ENCODE results near the gene COL2A1.

COL2A1 gene

GRCh38 chr12:48004053-48004941, at the start of gene COL2A1:
Gene COL2A1 (minus strand): TSS chr12:48004476. CDS start chr12:48004321, 155 bp downstream.
- no peak within 1 kb of the TSS for H3K4me3 ChIP-seq (ENCODE audit: low read length)

GRCh38 chr12:48053883-48054282, 49.6 kb upstream of the COL2A1 start:
- no peak overlapping the region for H3K4me3 ChIP-seq (ENCODE audit: low read length)
- no peak for TF ChIP-seq ZNF274 (IDR thresholded peaks at IDR 0.05; ENCODE audit: low read depth, low read length)

More at GRCh38 chr12:48004053-48004941, at the start of gene COL2A1:
- no peak for TF ChIP-seq ZNF274 (IDR thresholded peaks at IDR 0.05; ENCODE audit: low read depth, low read length)

- H3K4me3 ChIP-seq (ENCODE audit: low read length), result no peak overlapping the region
- TF ChIP-seq ZNF274 (IDR thresholded peaks at IDR 0.05; ENCODE audit: low read depth, low read length), result no peak
Measured at GRCh38 chr12:48053122-48053521, 48.8 kb upstream of the COL2A1 start.

DNA sequence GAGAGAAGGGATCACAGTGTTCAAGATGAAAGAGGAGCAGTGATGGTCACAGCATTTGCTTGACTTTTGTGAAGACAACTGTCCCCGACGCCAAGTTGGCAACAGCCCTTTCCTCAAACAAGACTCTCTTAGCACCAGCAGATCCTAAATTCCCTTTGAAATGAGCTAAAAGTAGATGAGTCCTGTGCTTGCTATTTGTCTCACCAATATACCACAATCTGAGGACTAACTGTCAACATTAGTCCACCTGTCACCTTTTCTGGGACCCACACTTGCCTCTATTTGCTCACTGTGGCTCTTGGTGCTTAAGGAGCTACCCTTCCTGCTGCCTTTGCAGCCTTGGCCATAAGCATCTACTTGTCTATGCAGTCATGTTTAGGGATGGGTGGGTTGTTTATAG, 47.4 kb upstream of the COL2A1 start:
- no peak for TF ChIP-seq ZNF274 (IDR thresholded peaks at IDR 0.05; ENCODE audit: low read depth, low read length)
- no peak overlapping the region for H3K4me3 ChIP-seq (ENCODE audit: low read length)

GRCh38 chr12:48050174-48050573, 45.9 kb upstream of the COL2A1 start:
- no peak overlapping the region for H3K4me3 ChIP-seq (ENCODE audit: low read length)
- no peak for TF ChIP-seq ZNF274 (IDR thresholded peaks at IDR 0.05; ENCODE audit: low read depth, low read length)

DNA sequence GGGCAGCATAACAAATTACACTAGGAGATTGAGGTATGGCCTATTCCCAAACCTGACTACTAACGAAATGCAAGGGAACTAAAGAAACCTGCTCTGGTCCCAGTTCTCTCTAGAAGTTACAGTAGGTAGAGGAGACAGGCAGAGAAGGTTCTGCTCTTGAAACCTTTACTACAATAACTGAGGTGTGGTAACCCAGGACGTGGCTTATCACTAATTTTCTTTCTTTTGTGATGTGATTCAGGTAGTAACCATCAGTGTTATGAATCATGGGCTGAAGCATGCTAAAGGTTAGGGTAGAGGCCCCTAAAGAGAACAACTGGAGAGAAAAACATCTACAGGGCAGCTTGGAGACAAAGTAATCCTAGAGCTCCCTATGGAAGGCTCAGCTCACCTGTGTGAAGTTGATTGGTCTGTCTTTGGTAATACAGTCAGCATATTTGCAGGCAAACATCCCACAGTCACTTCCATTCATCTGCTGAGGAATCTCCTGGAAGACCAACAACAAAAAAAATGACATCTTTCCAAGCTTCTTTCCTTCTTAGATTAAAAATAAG, 41.8 kb upstream of the COL2A1 start:
- H3K4me3 ChIP-seq (ENCODE audit: low read length), result no peak overlapping the region
- no peak for TF ChIP-seq ZNF274 (IDR thresholded peaks at IDR 0.05; ENCODE audit: low read depth, low read length)

DNA sequence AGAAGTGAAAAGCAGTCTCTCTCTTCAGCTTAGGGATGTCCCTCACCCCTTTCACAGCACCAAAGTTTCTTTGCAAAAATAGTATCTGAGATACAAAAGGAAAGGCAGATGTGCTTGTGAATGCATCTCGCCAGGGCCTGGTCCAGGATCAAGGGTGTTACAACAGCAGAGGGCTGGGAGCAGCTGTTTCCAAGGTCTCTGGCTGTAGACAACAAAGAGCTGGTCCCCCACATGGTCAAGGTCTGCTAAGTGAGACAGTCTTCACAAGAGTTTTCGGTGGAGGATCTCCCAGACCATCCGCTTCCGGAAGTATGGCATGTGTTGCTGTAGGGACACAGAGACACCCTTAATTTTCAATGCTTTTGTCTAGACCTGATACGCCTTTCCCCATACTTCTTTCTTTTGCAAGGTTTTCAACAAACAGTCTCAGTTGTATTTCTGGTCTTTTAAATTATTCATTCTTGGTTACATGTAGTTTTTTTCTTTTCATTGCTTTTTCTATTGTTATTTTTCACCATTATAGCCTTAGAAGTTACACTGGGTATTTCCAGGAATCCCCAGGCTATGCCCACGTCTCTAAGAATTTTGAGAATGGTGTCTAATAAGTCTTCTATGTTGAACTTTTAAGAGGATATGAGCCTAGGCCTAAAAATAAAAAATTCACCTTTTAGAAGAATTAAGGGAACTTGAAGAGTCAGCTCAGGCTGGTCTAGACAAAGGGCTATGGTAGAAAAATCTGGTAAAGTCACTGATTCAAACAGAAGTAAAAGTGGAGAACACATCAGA, 41.0 kb upstream of the COL2A1 start:
- no peak overlapping the region for H3K4me3 ChIP-seq (ENCODE audit: low read length)
- TF ChIP-seq ZNF274 (IDR thresholded peaks at IDR 0.05; ENCODE audit: low read depth, low read length), result no peak

DNA sequence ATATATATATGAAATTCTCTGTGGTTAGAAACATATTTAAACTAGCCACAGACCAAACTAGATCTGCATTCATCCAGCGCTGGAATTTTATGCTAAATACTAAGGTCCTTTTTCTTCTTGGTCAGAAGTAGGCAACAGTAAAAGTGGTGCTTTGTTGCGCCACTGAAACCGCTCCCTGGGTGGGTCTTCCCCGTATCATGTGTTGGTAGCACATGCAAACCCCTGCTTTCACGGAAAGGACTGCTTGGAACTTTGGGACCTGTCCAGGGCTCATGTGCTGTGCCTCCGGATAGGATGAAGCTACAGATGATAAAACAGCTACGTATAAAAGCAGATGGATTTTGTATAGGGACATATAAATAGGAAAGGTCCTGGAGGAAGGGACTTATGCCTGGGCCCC, 40.1 kb upstream of the COL2A1 start:
- H3K4me3 ChIP-seq (ENCODE audit: low read length), result no peak overlapping the region
- no peak for TF ChIP-seq ZNF274 (IDR thresholded peaks at IDR 0.05; ENCODE audit: low read depth, low read length)

- no peak overlapping the region for H3K4me3 ChIP-seq (ENCODE audit: low read length)
- no peak for TF ChIP-seq ZNF274 (IDR thresholded peaks at IDR 0.05; ENCODE audit: low read depth, low read length)
Measured at GRCh38 chr12:48043771-48044170, 39.5 kb upstream of the COL2A1 start.

- no peak for TF ChIP-seq ZNF274 (IDR thresholded peaks at IDR 0.05; ENCODE audit: low read depth, low read length)
Measured at GRCh38 chr12:48041591-48042423, 37.5 kb upstream of the COL2A1 start.

DNA sequence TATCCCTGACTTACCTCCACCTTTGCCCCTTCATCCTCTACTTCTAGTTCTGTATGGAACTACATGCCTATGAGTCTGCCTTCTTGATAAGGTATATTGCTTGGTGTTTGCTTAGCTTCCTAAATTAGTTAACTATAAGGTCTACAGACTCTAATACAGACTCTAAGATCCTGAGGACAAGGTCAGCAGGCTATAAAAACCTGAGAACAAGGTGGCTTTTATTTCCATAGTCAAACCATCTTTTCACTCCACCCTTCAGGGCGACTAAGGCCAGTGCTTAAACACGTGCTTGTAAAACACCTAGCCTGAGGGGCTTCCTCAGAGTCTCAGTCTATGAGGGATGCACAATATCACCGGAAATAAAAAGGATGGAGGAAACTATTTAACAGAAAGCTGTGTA, 36.1 kb upstream of the COL2A1 start:
- TF ChIP-seq ZNF274 (IDR thresholded peaks at IDR 0.05; ENCODE audit: low read depth, low read length), result no peak
- H3K4me3 ChIP-seq (ENCODE audit: low read length), result no peak overlapping the region

More at GRCh38 chr12:48041591-48042423, 37.5 kb upstream of the COL2A1 start:
- no peak overlapping the region for H3K4me3 ChIP-seq (ENCODE audit: low read length)

DNA sequence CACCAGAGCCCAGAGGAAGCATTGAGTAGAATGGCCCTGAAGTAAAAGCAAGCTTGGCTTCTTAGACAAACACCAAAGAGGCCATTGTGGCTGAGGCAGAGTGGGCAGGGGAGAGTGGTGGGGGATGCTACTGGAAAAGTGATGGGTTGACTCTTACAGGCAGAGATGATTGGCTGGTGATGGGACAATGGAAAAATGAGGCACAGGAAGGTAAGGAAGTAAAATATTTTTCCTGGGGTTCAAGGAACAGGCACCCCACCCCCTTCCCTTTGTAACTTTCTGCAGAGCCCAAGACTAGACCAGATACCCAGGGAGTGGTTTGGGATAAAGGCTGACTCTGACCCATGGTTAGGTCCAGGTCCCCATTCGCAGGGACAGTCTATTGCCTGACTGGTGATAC, 34.9 kb upstream of the COL2A1 start:
- H3K4me3 ChIP-seq (ENCODE audit: low read length), result no peak overlapping the region
- no peak for TF ChIP-seq ZNF274 (IDR thresholded peaks at IDR 0.05; ENCODE audit: low read depth, low read length)

- H3K4me3 ChIP-seq (ENCODE audit: low read length), result no peak overlapping the region
- no peak for TF ChIP-seq ZNF274 (IDR thresholded peaks at IDR 0.05; ENCODE audit: low read depth, low read length)
Measured at GRCh38 chr12:48038085-48038484, 33.8 kb upstream of the COL2A1 start.

All from GM08714 (cell line).